GM12875 (cell line): ENCODE data around the gene SLCO1B1.
"Not testable (repeated sequence)": the region's sequence is repeated elsewhere in the genome, so short reads cannot be mapped to it uniquely, and the experiment has no call there.

Experiments used
- H3K4me3 ChIP-seq: one replicate; pipeline ENCODE4 v1.5.1; 2011; ENCODE audit warnings: low read depth, low read length, control low read depth
- TF ChIP-seq, protein P1 (sequence below): IDR thresholded peaks from 2 replicates; pipeline ENCODE4 v1.5.1; 2011; ENCODE audit warnings: low read depth, mild to moderate bottlenecking, control low read depth, inconsistent platforms, low read length, moderate library complexity, borderline replicate concordance; ENCODE audit not compliant: insufficient read depth

SLCO1B1 gene

DNA sequence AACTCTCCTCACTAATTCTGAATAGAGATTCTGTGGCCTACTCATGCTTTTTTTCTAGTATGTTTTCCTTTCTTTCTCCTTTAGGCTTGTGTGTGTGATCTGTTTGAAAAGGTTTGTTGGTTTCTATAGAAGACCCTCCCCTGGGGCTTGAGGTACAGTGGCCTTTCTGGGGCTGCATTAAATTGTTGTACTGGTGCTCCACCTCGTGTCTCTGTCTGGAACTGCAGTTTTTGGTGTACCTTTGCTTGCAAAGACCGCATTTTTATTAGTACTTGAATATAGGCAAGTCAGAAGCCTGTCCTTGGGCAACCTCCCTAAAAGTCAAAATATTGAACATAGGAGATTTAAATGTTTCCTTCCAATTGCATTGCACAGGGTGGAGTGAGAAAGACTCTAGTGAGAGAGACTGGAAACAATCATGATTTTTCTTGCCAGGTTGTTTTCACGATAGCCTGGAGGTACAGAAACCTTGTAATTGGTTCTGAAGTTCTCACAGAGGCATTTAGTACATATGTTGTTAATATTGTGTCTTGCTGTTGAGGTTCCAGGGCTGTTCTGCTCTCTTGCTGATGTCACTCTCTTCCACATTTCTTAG, 39.0 kb downstream of the SLCO1B1 start:
- TF ChIP-seq, protein P1, sequence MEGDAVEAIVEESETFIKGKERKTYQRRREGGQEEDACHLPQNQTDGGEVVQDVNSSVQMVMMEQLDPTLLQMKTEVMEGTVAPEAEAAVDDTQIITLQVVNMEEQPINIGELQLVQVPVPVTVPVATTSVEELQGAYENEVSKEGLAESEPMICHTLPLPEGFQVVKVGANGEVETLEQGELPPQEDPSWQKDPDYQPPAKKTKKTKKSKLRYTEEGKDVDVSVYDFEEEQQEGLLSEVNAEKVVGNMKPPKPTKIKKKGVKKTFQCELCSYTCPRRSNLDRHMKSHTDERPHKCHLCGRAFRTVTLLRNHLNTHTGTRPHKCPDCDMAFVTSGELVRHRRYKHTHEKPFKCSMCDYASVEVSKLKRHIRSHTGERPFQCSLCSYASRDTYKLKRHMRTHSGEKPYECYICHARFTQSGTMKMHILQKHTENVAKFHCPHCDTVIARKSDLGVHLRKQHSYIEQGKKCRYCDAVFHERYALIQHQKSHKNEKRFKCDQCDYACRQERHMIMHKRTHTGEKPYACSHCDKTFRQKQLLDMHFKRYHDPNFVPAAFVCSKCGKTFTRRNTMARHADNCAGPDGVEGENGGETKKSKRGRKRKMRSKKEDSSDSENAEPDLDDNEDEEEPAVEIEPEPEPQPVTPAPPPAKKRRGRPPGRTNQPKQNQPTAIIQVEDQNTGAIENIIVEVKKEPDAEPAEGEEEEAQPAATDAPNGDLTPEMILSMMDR: peak; percentile 66; the same call in 1 of the 2 replicates
- no peak overlapping the region for H3K4me3 ChIP-seq

DNA sequence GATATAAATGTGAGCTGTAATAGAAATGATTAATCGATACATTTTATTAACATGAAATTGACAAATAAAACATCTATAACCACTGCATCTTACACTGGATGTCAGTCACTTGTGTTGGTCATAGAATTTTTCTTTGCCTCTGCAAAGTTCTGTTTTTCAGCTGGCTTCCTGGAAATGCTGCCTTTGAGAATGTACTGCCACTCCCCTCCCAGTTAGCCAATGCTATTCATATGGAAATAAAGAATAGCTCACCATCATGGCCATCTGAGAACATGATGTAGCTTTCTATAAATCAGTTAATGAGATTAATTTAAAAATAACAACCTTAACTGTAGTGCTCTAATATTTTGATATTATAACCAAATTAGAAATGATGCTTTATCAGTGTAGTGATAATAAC, 41.1 kb downstream of the SLCO1B1 start:
- H3K4me3 ChIP-seq: no peak overlapping the region
- TF ChIP-seq, protein P1: no peak

DNA sequence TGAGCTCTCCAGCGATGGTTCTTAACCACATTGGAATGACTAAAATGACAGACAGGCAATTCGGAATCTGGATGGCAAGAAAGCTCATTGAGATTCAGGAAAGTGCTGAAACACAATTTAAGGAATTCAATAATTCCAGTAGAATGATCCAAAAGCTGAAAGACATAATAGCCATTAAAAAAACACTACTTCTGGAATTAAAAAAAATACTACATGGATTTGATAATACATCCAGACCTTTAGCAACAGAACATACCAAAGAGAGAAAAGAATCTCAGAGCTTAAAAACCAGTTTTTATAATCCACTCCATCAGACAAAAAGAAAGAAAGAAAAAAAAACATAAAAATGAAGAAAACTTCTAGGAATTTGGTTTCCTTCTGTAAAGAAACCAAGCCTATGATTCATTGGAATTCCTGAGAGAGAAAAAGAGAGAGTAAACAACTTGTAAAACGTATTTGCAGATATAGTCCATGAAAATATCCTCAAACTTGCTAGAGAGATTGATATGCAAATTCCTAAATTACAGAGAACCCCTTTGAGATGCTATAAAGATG, 52.8 kb downstream of the SLCO1B1 start:
- TF ChIP-seq, protein P1: no peak

DNA sequence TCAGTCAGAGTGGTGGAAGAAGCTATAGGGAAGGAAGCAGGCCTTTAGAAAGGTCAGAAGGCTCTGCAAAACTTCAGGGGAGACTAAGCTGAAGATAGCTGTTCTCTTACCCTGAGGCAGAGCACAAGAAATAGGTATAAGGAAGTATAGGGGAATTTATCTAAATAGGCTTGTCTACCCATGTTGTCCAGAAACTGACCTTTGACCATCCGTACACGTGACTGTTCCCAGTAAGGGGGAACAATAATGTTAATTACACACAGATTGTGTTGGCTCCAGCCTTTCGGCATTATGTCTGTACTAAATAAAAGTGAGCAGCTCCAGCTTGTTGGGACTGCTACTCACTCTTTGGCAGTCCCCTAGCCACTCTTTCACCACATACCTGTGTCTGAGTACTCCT, 59.0 kb downstream of the SLCO1B1 start:
- TF ChIP-seq, protein P1: no peak

More for the DNA sequence above, 52.8 kb downstream of the SLCO1B1 start:
- no peak overlapping the region for H3K4me3 ChIP-seq

DNA sequence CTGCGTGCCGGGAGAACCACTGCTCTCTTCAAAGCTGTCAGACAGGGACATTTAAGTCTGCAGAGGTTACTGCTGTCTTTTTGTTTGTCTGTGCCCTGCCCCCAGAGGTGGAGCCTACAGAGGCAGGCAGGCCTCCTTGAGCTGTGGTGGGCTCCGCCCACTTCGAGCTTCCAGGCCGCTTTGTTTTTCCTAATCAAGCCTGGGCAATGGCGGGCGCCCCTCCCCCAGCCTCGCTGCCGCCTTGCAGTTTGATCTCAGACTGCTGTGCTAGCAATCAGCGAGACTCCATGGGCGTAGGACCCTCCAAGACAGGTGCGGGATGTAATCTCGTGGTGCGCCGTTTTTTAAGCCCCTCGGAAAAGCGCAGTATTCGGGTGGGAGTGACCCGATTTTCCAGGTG, 83.4 kb downstream of the SLCO1B1 start:
- not testable (repeated sequence) for H3K4me3 ChIP-seq

More for the DNA sequence above, 59.0 kb downstream of the SLCO1B1 start:
- H3K4me3 ChIP-seq: no peak overlapping the region

DNA sequence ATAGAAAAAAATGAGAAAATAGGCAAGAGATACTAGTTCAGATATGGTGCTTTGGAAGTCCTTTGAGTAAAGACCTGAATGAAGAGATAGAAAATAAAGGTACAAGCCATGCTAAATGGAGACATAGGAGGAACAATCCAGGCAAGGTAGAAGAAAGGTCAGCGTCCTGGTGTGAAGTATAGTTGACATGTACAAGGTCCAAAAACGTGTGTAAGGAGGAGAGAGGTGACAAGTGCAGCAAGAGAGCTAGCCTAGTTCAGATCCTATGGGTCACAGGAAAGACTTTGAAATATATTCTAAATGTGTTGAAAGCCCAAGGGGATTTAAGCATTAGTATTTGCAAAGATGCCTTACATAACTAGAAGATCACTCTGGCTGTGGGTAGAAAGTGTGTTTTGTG, 88.2 kb downstream of the SLCO1B1 start:
- TF ChIP-seq, protein P1: no peak
- no peak overlapping the region for H3K4me3 ChIP-seq

DNA sequence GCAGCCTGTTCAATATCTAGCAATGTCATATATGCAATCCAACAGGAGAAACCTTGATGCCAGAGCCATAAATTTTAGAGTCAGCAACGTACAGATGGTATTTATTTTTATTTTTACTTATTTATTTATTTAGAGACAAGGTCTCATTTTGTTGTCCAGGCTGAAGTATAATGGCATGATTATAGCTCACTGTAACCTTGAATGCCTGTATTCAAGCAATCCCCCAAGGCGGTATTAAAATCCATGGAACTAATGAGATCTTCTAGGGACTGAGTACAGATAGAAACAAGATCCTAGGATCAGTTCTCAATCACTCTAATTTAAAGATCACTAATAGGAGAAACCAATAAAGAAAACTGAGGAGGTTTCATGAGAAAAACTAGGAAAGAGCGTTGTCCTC, 89.3 kb downstream of the SLCO1B1 start:
- TF ChIP-seq, protein P1: no peak
- no peak overlapping the region for H3K4me3 ChIP-seq
